ENCODE data around the gene STIP1. TPM values are rescaled to one million over a fixed set of nuclear protein-coding genes. Genes with fewer than 3 reads are reported as not detected.

STIP1 gene
- total RNA-seq, 2 donors from 2014 or later = 230 to 257 TPM

DNA sequence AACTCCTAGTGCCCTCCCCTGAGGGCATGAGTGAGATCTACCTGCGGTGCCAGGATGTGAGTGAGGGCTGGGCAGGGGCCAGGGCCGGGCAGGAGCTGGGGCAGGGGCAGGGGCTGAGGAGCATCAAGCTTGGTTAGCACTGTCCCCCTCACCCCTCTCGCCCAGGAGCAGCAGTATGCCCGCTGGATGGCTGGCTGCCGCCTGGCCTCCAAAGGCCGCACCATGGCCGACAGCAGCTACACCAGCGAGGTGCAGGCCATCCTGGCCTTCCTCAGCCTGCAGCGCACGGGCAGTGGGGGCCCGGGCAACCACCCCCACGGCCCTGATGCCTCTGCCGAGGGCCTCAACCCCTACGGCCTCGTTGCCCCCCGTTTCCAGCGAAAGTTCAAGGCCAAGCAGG lies 34.3 kb downstream of the STIP1 start:
- H3K27me3 ChIP-seq (ENCODE audit: control insufficient read depth, insufficient read depth, low read length, poor library complexity, severe bottlenecking) = no peaks in the 10 kb centered on the region
- no peak for DNase-seq
- Mint-ChIP-seq H3K27me3 (ENCODE audit: insufficient read depth) (no peaks in the 10 kb centered on the region), H3K27ac (no peak overlapping the region), H3K4me3 (no peak overlapping the region), H3K36me3 (ENCODE audit: low read depth) (peaks cover 14% of the 10 kb centered on the region), H3K9me3 (no peaks in the 10 kb centered on the region), H3K4me1 (peaks cover 3% of the 10 kb centered on the region)
- H3K27ac ChIP-seq (ENCODE audit: low read depth, low read length) = no peak overlapping the region
- H3K4me1 ChIP-seq (ENCODE audit: control insufficient read depth, insufficient read depth, low read length) = no peaks in the 10 kb centered on the region
- H3K9ac ChIP-seq (ENCODE audit: extremely low read depth, low read length, poor library complexity, severe bottlenecking) = no peak overlapping the region
- H3K36me3 ChIP-seq (ENCODE audit: control insufficient read depth, insufficient read depth, low read length) = peaks cover 5% of the 10 kb centered on the region
- no peak overlapping the region for H3K4me3 ChIP-seq (ENCODE audit: low read length)
- no peaks in the 10 kb centered on the region for H3K9me3 ChIP-seq (ENCODE audit: control insufficient read depth, low read length)
- TF ChIP-seq, protein P1, sequence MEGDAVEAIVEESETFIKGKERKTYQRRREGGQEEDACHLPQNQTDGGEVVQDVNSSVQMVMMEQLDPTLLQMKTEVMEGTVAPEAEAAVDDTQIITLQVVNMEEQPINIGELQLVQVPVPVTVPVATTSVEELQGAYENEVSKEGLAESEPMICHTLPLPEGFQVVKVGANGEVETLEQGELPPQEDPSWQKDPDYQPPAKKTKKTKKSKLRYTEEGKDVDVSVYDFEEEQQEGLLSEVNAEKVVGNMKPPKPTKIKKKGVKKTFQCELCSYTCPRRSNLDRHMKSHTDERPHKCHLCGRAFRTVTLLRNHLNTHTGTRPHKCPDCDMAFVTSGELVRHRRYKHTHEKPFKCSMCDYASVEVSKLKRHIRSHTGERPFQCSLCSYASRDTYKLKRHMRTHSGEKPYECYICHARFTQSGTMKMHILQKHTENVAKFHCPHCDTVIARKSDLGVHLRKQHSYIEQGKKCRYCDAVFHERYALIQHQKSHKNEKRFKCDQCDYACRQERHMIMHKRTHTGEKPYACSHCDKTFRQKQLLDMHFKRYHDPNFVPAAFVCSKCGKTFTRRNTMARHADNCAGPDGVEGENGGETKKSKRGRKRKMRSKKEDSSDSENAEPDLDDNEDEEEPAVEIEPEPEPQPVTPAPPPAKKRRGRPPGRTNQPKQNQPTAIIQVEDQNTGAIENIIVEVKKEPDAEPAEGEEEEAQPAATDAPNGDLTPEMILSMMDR (conservative IDR thresholded peaks at IDR 0.05) = no peak
- WGBS, 2 experiments (ENCODE audit: insufficient coverage in 1 of 2, insufficient read length in 1 of 2) = 91 to 93% methylated on average over 9 to 17 of the region's 17 CpGs

DNA sequence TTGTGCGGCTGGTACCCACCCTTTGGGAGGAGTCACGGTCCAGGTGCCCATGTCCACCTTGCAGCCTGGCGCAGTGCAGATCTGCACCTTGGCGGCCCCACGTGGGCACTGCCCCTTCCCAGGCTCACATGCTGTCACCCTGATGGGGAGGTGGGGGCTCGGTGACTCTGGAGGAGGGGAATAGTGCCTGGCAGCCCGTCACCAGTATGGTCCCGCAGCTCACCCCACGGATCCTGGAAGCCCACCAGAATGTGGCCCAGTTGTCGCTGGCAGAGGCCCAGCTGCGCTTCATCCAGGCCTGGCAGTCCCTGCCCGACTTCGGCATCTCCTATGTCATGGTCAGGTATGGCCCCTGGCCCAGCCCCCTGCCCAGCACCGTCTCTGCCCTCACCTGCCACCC lies 34.8 kb downstream of the STIP1 start:
- H3K36me3 ChIP-seq (ENCODE audit: control insufficient read depth, insufficient read depth, low read length) = peaks cover 5% of the 10 kb centered on the region
- no peak for DNase-seq
- 94 to 100% methylated on average over 12 to 14 of the region's 14 CpGs for WGBS, 2 experiments (ENCODE audit: insufficient coverage in 1 of 2, insufficient read length in 1 of 2)
- TF ChIP-seq, protein P1 (conservative IDR thresholded peaks at IDR 0.05) = no peak
- H3K4me1 ChIP-seq (ENCODE audit: control insufficient read depth, insufficient read depth, low read length) = no peaks in the 10 kb centered on the region
- no peak overlapping the region for H3K27ac ChIP-seq (ENCODE audit: low read depth, low read length)
- H3K4me3 Mint-ChIP-seq = no peak overlapping the region
- no peak overlapping the region for H3K4me3 ChIP-seq (ENCODE audit: low read length)
- H3K4me1 Mint-ChIP-seq = peaks cover 5% of the 10 kb centered on the region
- no peaks in the 10 kb centered on the region for H3K9me3 Mint-ChIP-seq
- no peak overlapping the region for H3K27ac Mint-ChIP-seq
- H3K27me3 Mint-ChIP-seq (ENCODE audit: insufficient read depth) = no peaks in the 10 kb centered on the region
- no peaks in the 10 kb centered on the region for H3K27me3 ChIP-seq (ENCODE audit: control insufficient read depth, insufficient read depth, low read length, poor library complexity, severe bottlenecking)
- peaks cover 9% of the 10 kb centered on the region for H3K36me3 Mint-ChIP-seq (ENCODE audit: low read depth)
- no peaks in the 10 kb centered on the region for H3K9me3 ChIP-seq (ENCODE audit: control insufficient read depth, low read length)
- H3K9ac ChIP-seq (ENCODE audit: extremely low read depth, low read length, poor library complexity, severe bottlenecking) = no peak overlapping the region

DNA sequence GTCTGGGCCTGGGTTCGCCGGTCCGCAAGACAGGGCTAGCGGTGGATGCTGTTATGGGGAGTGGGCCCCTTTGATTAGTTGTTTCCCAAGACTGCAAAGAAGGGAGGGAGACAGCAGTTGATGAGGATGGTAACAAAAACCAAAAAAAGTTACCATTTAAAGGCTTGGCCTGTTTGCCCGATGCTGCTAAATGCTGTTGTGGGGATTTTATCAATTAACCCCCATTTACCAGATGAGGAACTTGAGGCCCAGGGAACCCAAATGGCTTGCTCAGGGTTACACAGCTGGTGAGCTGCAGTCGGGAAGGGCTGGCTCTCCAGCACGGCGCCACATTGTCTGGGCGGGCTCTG lies 36.7 kb downstream of the STIP1 start:
- Histone ChIP-seq H3K36me3 (ENCODE audit: control insufficient read depth, insufficient read depth, low read length) (peaks cover 5% of the 10 kb centered on the region), H3K4me3 (ENCODE audit: low read length) (no peak overlapping the region), H3K27ac (ENCODE audit: low read depth, low read length) (no peak overlapping the region), H3K27me3 (ENCODE audit: control insufficient read depth, insufficient read depth, low read length, poor library complexity, severe bottlenecking) (no peaks in the 10 kb centered on the region), H3K9me3 (ENCODE audit: control insufficient read depth, low read length) (no peaks in the 10 kb centered on the region), H3K9ac (ENCODE audit: extremely low read depth, low read length, poor library complexity, severe bottlenecking) (no peak overlapping the region), H3K4me1 (ENCODE audit: control insufficient read depth, insufficient read depth, low read length) (peaks cover 4% of the 10 kb centered on the region)
- H3K9me3 Mint-ChIP-seq = no peaks in the 10 kb centered on the region
- TF ChIP-seq, protein P1 (conservative IDR thresholded peaks at IDR 0.05) = no peak
- 89% methylated on average over 9 of the region's 9 CpGs for WGBS, 2 experiments (ENCODE audit: insufficient coverage in 1 of 2, insufficient read length in 1 of 2)
- no peaks in the 10 kb centered on the region for H3K27me3 Mint-ChIP-seq (ENCODE audit: insufficient read depth)
- no peak overlapping the region for H3K27ac Mint-ChIP-seq
- no peak for DNase-seq
- peaks cover 3% of the 10 kb centered on the region for H3K36me3 Mint-ChIP-seq (ENCODE audit: low read depth)
- no peak overlapping the region for H3K4me3 Mint-ChIP-seq
- H3K4me1 Mint-ChIP-seq = peaks cover 10% of the 10 kb centered on the region

Data from endodermal cell (in vitro differentiated cells).